Vagina (tissue), 2 donors: Measurements from ENCODE around the gene MAGI3. TPM values are rescaled to one million over a fixed set of nuclear protein-coding genes. Genes with fewer than 3 reads are reported as not detected.

ENCODE experiments used
- DNase-seq, 2 donors: peaks; one replicate each; pipeline ENCODE4 v3.0.0-alpha.2; 2017; ENCODE audit errors: extremely low spot score in 2 of 2
- H3K27ac ChIP-seq: fragments of 200-600 bp; sonication (generic); one replicate; pipeline ENCODE4 v1.5.1; 2019
- H3K27me3 ChIP-seq: fragments of 200-600 bp; sonication (generic); one replicate; pipeline ENCODE4 v1.5.1; 2019
- H3K36me3 ChIP-seq, 2 donors: fragments of 200-600 bp; sonication (generic); one replicate each; pipeline ENCODE4 v1.5.1; 2017 to 2019
- H3K4me1 ChIP-seq: fragments of 200-600 bp; sonication (generic); one replicate; pipeline ENCODE4 v1.5.1; 2019
- H3K4me3 ChIP-seq, 2 donors: fragments of 200-600 bp; sonication (generic); 1 replicate in 1 of 2; 2 replicates in 1 of 2; pipeline ENCODE4 v1.5.1; 2016 to 2019
- H3K9me3 ChIP-seq: fragments of 200-600 bp; sonication (generic); one replicate; pipeline ENCODE4 v1.5.1; 2019
- CTCF ChIP-seq, 3 experiments: fragments of 450-650 bp in 2 of 3; fragments of 200-600 bp in 1 of 3; sonication (generic) in 1 of 3; IDR thresholded peaks; one replicate each; pipeline ENCODE4 v1.5.1; 2017 to 2019; ENCODE audit warnings: antibody characterized with exemption in 3 of 3, mild to moderate bottlenecking in 2 of 3, moderate library complexity in 2 of 3
- POLR2A ChIP-seq, 2 donors: fragments of 450-650 bp; IDR thresholded peaks; one replicate each; pipeline ENCODE4 v1.6.1; 2017; ENCODE audit warnings: antibody characterized with exemption in 2 of 2, mild to moderate bottlenecking in 2 of 2, moderate library complexity in 2 of 2
- POLR2AphosphoS5 ChIP-seq, 2 donors: sonication (generic); formaldehyde crosslinking; IDR thresholded peaks; one replicate each; pipeline ENCODE4 v1.9.0; 2017; ENCODE audit warnings: antibody characterized with exemption in 2 of 2, mild to moderate bottlenecking in 2 of 2, low read depth in 1 of 2; ENCODE audit not compliant: insufficient read depth in 1 of 2
- intact Hi-C: fragments of 100-400 bp; cut with DNase I; formaldehyde crosslinking; loops from one replicate; pipeline ENCODE4 v1.15.1; 2023
- total RNA-seq: library from RNA; depleted of rRNA; stranded (reverse); fragments of >200 nt; gene quantifications from one replicate; pipeline ENCODE4 v1.2.3, GENCODE V29; 2016

Gene MAGI3
- 18.4 TPM for total RNA-seq

GRCh38 chr1:113389953-113390834 lies at the start of gene MAGI3:
Gene MAGI3, plus strand, starts transcription at chr1:113390515. Its CDS starts 519 bp downstream, at chr1:113391034.
- Histone ChIP-seq H3K36me3 (no peaks in the 10 kb centered on the region), H3K4me3 (peak within 1 kb of the TSS; percentile 84 to 99), H3K9me3 (no peaks in the 10 kb centered on the region), H3K4me1 (peaks cover 32% of the 10 kb centered on the region), H3K27ac (peak within 1 kb of the TSS; percentile 88), H3K27me3 (no peaks in the 10 kb centered on the region)
- intact Hi-C loops, result no loop called here
- TF ChIP-seq POLR2A (IDR thresholded peaks at IDR 0.05), result peak; percentile 25 to 72
- peak in 1 of 2 donors; percentile 80 for TF ChIP-seq POLR2AphosphoS5 (IDR thresholded peaks at IDR 0.05; ENCODE audit: insufficient read depth in 1 of 2, low read depth in 1 of 2)
- TF ChIP-seq CTCF (IDR thresholded peaks at IDR 0.05), result no peak
- peak; percentile 98 for DNase-seq

- TF ChIP-seq CTCF (IDR thresholded peaks at IDR 0.05) (no peak), POLR2A (IDR thresholded peaks at IDR 0.05) (no peak), POLR2AphosphoS5 (IDR thresholded peaks at IDR 0.05; ENCODE audit: insufficient read depth in 1 of 2, low read depth in 1 of 2) (no peak)
- Histone ChIP-seq H3K9me3 (no peaks in the 10 kb centered on the region), H3K36me3 (no peaks in the 10 kb centered on the region), H3K27ac (no peak overlapping the region), H3K27me3 (no peaks in the 10 kb centered on the region), H3K4me1 (no peaks in the 10 kb centered on the region), H3K4me3 (no peak overlapping the region)
- no peak for DNase-seq
- intact Hi-C loops, result no loop called here
Observed at GRCh38 chr1:113353580-113353979, 36.7 kb upstream of the MAGI3 start.

- intact Hi-C loops, result no loop called here
- TF ChIP-seq CTCF (IDR thresholded peaks at IDR 0.05) (no peak), POLR2A (IDR thresholded peaks at IDR 0.05) (no peak), POLR2AphosphoS5 (IDR thresholded peaks at IDR 0.05; ENCODE audit: insufficient read depth in 1 of 2, low read depth in 1 of 2) (no peak)
- Histone ChIP-seq H3K27ac (no peak overlapping the region), H3K36me3 (no peaks in the 10 kb centered on the region), H3K4me3 (no peak overlapping the region), H3K4me1 (no peaks in the 10 kb centered on the region), H3K27me3 (no peaks in the 10 kb centered on the region), H3K9me3 (no peaks in the 10 kb centered on the region)
- no peak for DNase-seq
Observed at GRCh38 chr1:113363935-113364334, 26.4 kb upstream of the MAGI3 start.

GRCh38 chr1:113369040-113369439 lies 21.3 kb upstream of the MAGI3 start:
- no peak for DNase-seq
- Histone ChIP-seq H3K4me3 (no peak overlapping the region), H3K36me3 (no peaks in the 10 kb centered on the region), H3K9me3 (no peaks in the 10 kb centered on the region), H3K4me1 (no peaks in the 10 kb centered on the region), H3K27ac (no peak overlapping the region), H3K27me3 (no peaks in the 10 kb centered on the region)
- TF ChIP-seq POLR2AphosphoS5 (IDR thresholded peaks at IDR 0.05; ENCODE audit: insufficient read depth in 1 of 2, low read depth in 1 of 2) (no peak), CTCF (IDR thresholded peaks at IDR 0.05) (no peak), POLR2A (IDR thresholded peaks at IDR 0.05) (no peak)
- intact Hi-C loops, result no loop called here

- no peaks in the 10 kb centered on the region for H3K27me3 ChIP-seq
- intact Hi-C loops, result no loop called here
- TF ChIP-seq POLR2A (IDR thresholded peaks at IDR 0.05) (no peak), CTCF (IDR thresholded peaks at IDR 0.05) (no peak), POLR2AphosphoS5 (IDR thresholded peaks at IDR 0.05; ENCODE audit: insufficient read depth in 1 of 2, low read depth in 1 of 2) (no peak)
- no peak for DNase-seq
- H3K36me3 ChIP-seq, result no peaks in the 10 kb centered on the region
- H3K4me3 ChIP-seq, result no peak overlapping the region
- no peaks in the 10 kb centered on the region for H3K9me3 ChIP-seq
- no peak overlapping the region for H3K27ac ChIP-seq
- no peaks in the 10 kb centered on the region for H3K4me1 ChIP-seq
Observed at GRCh38 chr1:113369699-113370098, 20.6 kb upstream of the MAGI3 start.
